SW480 (cell line): ENCODE data around the gene COG4.
"Not testable (repeated sequence)": the region's sequence is repeated elsewhere in the genome, so short reads cannot be mapped to it uniquely, and the experiment has no call there.

ENCODE experiments used
- DNase-seq: peaks from one replicate; pipeline ENCODE4 v3.0.0-alpha.2; 2016; ENCODE audit warnings: low spot score

The COG4 gene

GRCh38 chr16:70523076-70523742 lies at the start of gene COG4:
Gene COG4 (minus strand): TSS chr16:70523554. CDS start chr16:70523543, 11 bp downstream.
- DNase-seq, result peak; percentile 80

GRCh38 chr16:70572926-70573270 lies 49.5 kb upstream of the COG4 start:
- no peak for DNase-seq

GRCh38 chr16:70572050-70572925 lies 48.9 kb upstream of the COG4 start:
- DNase-seq, result no peak

- no peak for DNase-seq
These were observed 48.3 kb upstream of the COG4 start for GRCh38 chr16:70571623-70572022.

GRCh38 chr16:70570967-70571570 lies 47.7 kb upstream of the COG4 start:
- no peak for DNase-seq

- DNase-seq, result no peak
These were observed 46.4 kb upstream of the COG4 start for GRCh38 chr16:70569752-70570151.

GRCh38 chr16:70568601-70569237 lies 45.4 kb upstream of the COG4 start:
- no peak for DNase-seq

GRCh38 chr16:70565053-70565452 lies 41.7 kb upstream of the COG4 start:
- DNase-seq, result no peak

GRCh38 chr16:70563636-70564035 lies 40.3 kb upstream of the COG4 start:
- no peak for DNase-seq

GRCh38 chr16:70561623-70562022 lies 38.3 kb upstream of the COG4 start:
- DNase-seq, result no peak

- no peak for DNase-seq
These were observed 32.7 kb upstream of the COG4 start for GRCh38 chr16:70556063-70556462.

GRCh38 chr16:70553645-70554044 lies 30.3 kb upstream of the COG4 start:
- no peak for DNase-seq

- no peak for DNase-seq
These were observed 29.3 kb upstream of the COG4 start for GRCh38 chr16:70552675-70553074.

GRCh38 chr16:70551788-70552187 lies 28.4 kb upstream of the COG4 start:
- no peak for DNase-seq

GRCh38 chr16:70550082-70550481 lies 26.7 kb upstream of the COG4 start:
- no peak for DNase-seq

- DNase-seq, result no peak
These were observed 25.6 kb upstream of the COG4 start for GRCh38 chr16:70548936-70549335.

GRCh38 chr16:70544548-70544947 lies 21.2 kb upstream of the COG4 start:
- no peak for DNase-seq

GRCh38 chr16:70540994-70541393 lies 17.6 kb upstream of the COG4 start:
- no peak for DNase-seq

- no peak for DNase-seq
These were observed 11.6 kb upstream of the COG4 start for GRCh38 chr16:70534971-70535370.

- not testable (repeated sequence) for DNase-seq
These were observed 6.6 kb upstream of the COG4 start for GRCh38 chr16:70529954-70530353.

- peak; percentile 34 for DNase-seq
These were observed 5.9 kb upstream of the COG4 start for GRCh38 chr16:70529051-70529777.
